HG03342 (cell line): ENCODE results near the gene CTDSPL.
A peak's percentile ranks its signal among the peaks of the same experiment; 100 is the strongest.
"Not testable (repeated sequence)": the region's sequence is repeated elsewhere in the genome, so short reads cannot be mapped to it uniquely, and the experiment has no call there.

Experiments used
- ATAC-seq: cut with Tn5 transposase; IDR thresholded peaks from one replicate; pipeline ENCODE4 v1.9.1; 2021; ENCODE audit warnings: mild to moderate bottlenecking, moderate library complexity; ENCODE audit not compliant: unreplicated experiment

CTDSPL gene

GRCh38 chr3:37861620-37862041 lies at the start of gene CTDSPL:
Gene CTDSPL, plus strand, starts transcription at chr3:37861880. Its CDS starts 320 bp downstream, at chr3:37862200.
- ATAC-seq = no peak

- no peak for ATAC-seq
Observed at GRCh38 chr3:37812499-37812896, 49.2 kb upstream of the CTDSPL start.

- peak; percentile 57 for ATAC-seq
Observed at GRCh38 chr3:37813403-37813802, 48.3 kb upstream of the CTDSPL start.

GRCh38 chr3:37814547-37814946 lies 47.1 kb upstream of the CTDSPL start:
- ATAC-seq = no peak

- not testable (repeated sequence) for ATAC-seq
Observed at GRCh38 chr3:37815156-37815555, 46.5 kb upstream of the CTDSPL start.

- ATAC-seq = no peak
Observed at GRCh38 chr3:37816271-37816670, 45.4 kb upstream of the CTDSPL start.

GRCh38 chr3:37819591-37819990 lies 42.1 kb upstream of the CTDSPL start:
- no peak for ATAC-seq

GRCh38 chr3:37820286-37820685 lies 41.4 kb upstream of the CTDSPL start:
- ATAC-seq = no peak

GRCh38 chr3:37823189-37823588 lies 38.5 kb upstream of the CTDSPL start:
- no peak for ATAC-seq

- ATAC-seq = no peak
Observed at GRCh38 chr3:37824090-37824953, 37.4 kb upstream of the CTDSPL start.

- no peak for ATAC-seq
Observed at GRCh38 chr3:37824954-37825328, 36.7 kb upstream of the CTDSPL start.

GRCh38 chr3:37825744-37826400 lies 35.8 kb upstream of the CTDSPL start:
- ATAC-seq = no peak

GRCh38 chr3:37826502-37826901 lies 35.2 kb upstream of the CTDSPL start:
- no peak for ATAC-seq

GRCh38 chr3:37826933-37827332 lies 34.7 kb upstream of the CTDSPL start:
- ATAC-seq = no peak

GRCh38 chr3:37832480-37832879 lies 29.2 kb upstream of the CTDSPL start:
- ATAC-seq = no peak

- ATAC-seq = no peak
Observed at GRCh38 chr3:37833302-37834186, 28.1 kb upstream of the CTDSPL start.

GRCh38 chr3:37836589-37836988 lies 25.1 kb upstream of the CTDSPL start:
- no peak for ATAC-seq

GRCh38 chr3:37847689-37848088 lies 14.0 kb upstream of the CTDSPL start:
- no peak for ATAC-seq

GRCh38 chr3:37849146-37849923 lies 12.3 kb upstream of the CTDSPL start:
- ATAC-seq = no peak

GRCh38 chr3:37852097-37852496 lies 9.6 kb upstream of the CTDSPL start:
- no peak for ATAC-seq
